ENCODE results near the gene SAMD8. TPM values are rescaled to one million over a fixed set of nuclear protein-coding genes. Genes with fewer than 3 reads are reported as not detected.

SAMD8 gene
- total RNA-seq = 10 to 100 TPM; 20.5 to 20.9 TPM

DNA sequence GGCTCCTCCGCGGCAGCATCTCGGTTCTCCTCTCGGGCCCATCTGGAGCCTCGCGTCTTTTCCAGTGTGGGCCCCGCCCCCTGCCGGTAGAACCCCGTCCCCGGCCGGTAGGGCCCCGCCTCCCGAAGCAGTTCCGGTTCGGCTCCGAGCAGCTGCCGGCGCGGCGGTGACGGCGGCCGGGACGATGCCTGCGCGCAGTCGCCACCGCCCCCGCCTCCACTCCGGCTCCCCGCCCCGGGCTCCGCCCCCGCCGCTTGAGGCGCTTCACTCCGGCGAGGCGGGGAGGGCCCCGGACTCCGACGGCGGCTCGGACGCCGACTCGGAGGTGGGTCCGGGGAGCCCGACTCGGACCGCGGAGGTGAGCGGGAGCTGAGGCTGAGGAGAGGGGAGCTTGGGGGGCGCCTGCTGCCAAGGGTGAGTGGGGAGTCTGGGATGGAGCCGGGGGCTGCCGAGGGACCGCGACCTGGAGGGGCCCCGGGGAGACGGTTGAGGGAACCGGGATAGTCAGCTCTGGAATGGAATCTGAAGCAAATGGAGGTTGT lies at the start of gene SAMD8:
TSS of gene SAMD8 (plus strand) at position 292 of the 542 bp plus-strand sequence. CDS start 38,873 bp downstream, outside the sequence.
- ChIA-PET CTCF (interaction anchor here (1.5 to 1.7 kb wide), 3 partner anchors 13 to 124 kb away, joined by 4 to 12 read pairs (median 4); partner anchors contain the start of gene COMTD1), POLR2A (interaction anchor here (0.6 to 2.0 kb wide), 4 partner anchors 8 to 99 kb away, joined by 3 to 6 read pairs (median 4); partner anchors contain the start of gene VDAC2)
- peak within 1 kb of the TSS; percentile 99 for H3K4me3 Mint-ChIP-seq
- H3K27ac Mint-ChIP-seq = peak within 1 kb of the TSS; percentile 99
- H3K4me1 Mint-ChIP-seq = peaks cover 51% of the 10 kb centered on the region
- DNase-seq (peak; percentile 99), ATAC-seq (peak; percentile 90)
- peaks cover 8% of the 10 kb centered on the region for H3K36me3 Mint-ChIP-seq (ENCODE audit: low read depth)
- no peaks in the 10 kb centered on the region for H3K9me3 Mint-ChIP-seq (ENCODE audit: low read depth)
- no peaks in the 10 kb centered on the region for H3K27me3 Mint-ChIP-seq
- intact Hi-C loops (cut with DNase I, micrococcal nuclease) = loop anchor here (1.0 to 10.0 kb wide), 13 partner anchors 69 to 1327 kb away; partner anchors contain the start of genes AP3M1 (in 2 of the 2), KAT6B (in 2 of the 2), VDAC2 (in 2 of the 2) and ADK (in 1 of the 2)

DNA sequence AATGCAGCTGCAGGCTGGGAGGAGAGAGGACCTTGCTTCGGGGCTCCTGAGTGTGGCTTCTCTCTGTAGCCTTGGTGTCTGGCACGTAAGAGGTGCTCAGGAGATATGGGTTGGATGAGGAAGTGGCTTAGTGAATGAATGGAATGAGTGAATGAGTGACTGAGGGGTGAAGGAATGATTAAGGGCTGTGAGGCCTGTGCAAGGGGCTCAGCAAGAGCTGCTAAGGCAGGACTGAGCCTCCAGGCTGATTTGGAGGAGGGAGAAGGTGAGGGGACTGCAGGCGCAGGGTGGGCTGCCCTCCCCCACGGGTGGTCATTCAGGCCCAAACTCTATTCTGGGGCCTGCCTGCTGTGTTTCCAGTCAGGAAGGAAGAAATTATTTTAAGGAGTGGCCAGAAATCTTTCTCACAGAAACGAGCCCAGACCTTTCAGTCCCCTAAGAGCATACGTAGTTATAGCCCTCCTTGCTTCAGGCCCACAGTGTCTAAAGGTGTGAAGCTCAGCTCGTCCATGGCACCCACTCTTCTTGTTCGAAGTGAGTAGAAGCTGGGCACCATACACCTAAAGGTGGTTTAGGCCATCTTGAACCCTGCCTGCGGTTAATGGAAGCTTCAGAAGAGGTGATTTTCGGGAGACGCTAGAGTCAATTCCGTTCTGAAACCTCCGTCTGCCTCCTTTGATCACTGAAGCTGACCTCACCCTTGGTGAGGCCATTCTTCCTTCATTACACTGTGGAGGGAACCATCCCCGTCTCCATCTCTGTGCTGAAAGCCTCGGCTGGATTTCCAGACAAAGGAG lies 49.5 kb upstream of the SAMD8 start:
- Mint-ChIP-seq H3K4me1 (no peaks in the 10 kb centered on the region), H3K27ac (peak overlapping the region; percentile 16), H3K36me3 (ENCODE audit: low read depth) (no peaks in the 10 kb centered on the region), H3K9me3 (ENCODE audit: low read depth) (no peaks in the 10 kb centered on the region), H3K4me3 (no peak overlapping the region), H3K27me3 (no peaks in the 10 kb centered on the region)
- DNase-seq = no peak
- ATAC-seq = no peak
- ChIA-PET CTCF (interaction anchor here (0.6 to 1.4 kb wide), 5 partner anchors 12 to 473 kb away, joined by 3 to 4 read pairs (median 3); a partner anchor contains a TSS), POLR2A (no interaction called here)
- intact Hi-C loops (cut with DNase I, micrococcal nuclease) = no loop called here

DNA sequence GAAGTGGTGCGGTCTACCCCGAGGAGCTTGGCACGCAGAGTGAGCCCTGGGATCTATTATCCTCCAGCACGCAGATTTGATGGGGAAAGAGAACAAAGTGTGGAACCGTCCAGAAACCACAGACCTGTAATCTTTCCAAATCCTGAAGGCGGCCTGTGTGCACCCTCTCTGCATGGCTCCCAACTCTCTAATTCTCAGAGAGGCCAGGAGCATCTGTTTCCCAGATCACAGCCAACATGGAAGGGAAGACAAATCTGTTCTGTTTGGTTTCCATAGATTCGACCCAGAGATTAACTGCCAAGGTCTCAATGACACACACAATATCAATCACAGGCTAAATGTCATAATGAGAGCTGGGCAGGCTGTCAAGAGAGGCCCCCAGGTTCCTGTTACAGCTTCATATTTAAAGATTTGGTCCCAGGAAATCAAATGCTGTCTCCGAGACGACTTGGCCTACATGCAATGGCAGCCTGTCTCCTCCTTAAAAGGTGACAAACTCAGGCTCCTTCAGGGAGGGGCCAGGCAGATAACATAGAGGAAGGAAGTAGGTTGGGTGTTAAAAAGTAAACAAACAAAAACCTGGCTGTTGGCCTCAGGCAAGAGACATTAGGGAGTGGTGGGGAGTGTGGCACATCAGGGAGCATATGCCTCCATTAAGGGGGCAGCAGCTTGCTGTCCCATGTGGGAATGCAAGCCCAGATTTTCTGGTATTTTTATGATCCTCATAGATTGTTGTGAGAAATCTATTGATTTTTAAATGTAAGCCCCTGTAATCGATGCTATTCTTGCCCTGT lies 48.8 kb upstream of the SAMD8 start:
- ATAC-seq = no peak
- ChIA-PET POLR2A (no interaction called here), CTCF (interaction anchor here (0.7 to 1.4 kb wide), 3 partner anchors 13 to 819 kb away, joined by 3 to 4 read pairs (median 4); a partner anchor contains a TSS)
- no peak for DNase-seq
- H3K4me3 Mint-ChIP-seq = no peak overlapping the region
- intact Hi-C loops (cut with DNase I, micrococcal nuclease) = no loop called here
- H3K36me3 Mint-ChIP-seq (ENCODE audit: low read depth) = no peaks in the 10 kb centered on the region
- no peak overlapping the region for H3K27ac Mint-ChIP-seq
- no peaks in the 10 kb centered on the region for H3K4me1 Mint-ChIP-seq
- H3K27me3 Mint-ChIP-seq = no peaks in the 10 kb centered on the region
- no peaks in the 10 kb centered on the region for H3K9me3 Mint-ChIP-seq (ENCODE audit: low read depth)

DNA sequence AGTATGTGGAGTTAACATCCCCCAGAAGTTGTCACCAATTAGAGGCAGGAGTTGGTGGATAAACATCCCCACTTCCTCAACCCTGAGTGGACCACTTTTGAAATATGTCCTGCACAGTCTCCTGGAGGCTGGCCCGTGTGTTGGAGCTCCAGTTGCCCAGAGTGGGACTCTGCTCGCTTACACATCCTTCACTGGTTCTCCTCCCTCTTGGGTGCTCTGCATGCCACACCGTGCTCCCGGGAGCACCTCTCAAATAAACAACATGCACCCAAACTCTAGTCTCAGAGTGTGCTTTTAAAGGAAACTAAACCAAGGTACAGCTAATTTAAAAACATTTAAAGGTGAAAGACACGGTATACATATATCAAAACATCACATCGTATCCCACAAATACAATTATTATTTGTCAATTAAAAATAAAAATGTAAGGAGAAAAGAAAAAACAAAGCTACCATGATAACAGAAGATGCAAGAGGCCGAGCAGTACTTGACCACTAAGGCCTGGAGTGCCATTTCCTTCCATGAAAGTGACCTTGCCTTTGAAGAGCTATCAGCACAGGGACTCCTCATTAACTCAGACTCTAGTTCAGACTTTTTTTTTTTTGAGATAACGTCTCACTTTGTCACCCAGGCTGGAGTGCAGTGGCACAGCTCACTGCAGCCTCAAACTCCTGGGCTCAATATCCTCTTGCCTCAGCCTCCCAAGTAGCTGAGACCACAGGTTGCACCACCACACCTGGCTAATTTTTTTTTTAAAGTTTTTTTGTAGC lies 47.8 kb upstream of the SAMD8 start:
- POLR2A ChIA-PET = no interaction called here
- CTCF ChIA-PET = interaction anchor here (1.0 kb wide), 1 partner anchor 820 kb away, joined by 4 read pairs; no protein-coding TSS in a partner anchor
- no peaks in the 10 kb centered on the region for H3K4me1 Mint-ChIP-seq
- no peak for ATAC-seq
- no peaks in the 10 kb centered on the region for H3K27me3 Mint-ChIP-seq
- no peak overlapping the region for H3K27ac Mint-ChIP-seq
- intact Hi-C loops (cut with DNase I, micrococcal nuclease) = no loop called here
- H3K36me3 Mint-ChIP-seq (ENCODE audit: low read depth) = no peaks in the 10 kb centered on the region
- no peak overlapping the region for H3K4me3 Mint-ChIP-seq
- no peaks in the 10 kb centered on the region for H3K9me3 Mint-ChIP-seq (ENCODE audit: low read depth)
- no peak for DNase-seq

DNA sequence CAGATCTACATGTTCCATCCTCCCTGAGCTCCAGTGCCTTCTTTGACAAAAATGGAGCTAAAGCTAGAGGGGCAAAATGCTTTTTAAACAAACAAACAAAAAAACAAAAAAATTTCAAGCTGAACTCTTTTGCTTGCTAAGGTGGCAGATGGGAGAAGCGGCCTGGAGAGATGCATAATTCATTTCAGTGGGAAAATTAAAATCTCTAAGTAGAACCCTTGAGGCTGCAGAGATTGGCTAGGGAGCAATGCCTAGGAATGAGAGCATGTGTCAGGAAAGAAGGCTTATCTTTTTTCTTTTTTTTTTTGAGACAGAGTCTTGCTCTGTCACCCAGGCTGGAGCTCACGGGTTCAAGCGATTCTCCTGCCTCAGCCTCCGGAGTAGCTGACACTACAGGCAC lies 46.4 kb upstream of the SAMD8 start:
- ChIA-PET POLR2A (no interaction called here), CTCF (no interaction called here)
- H3K9me3 Mint-ChIP-seq (ENCODE audit: low read depth) = no peaks in the 10 kb centered on the region
- intact Hi-C loops (cut with DNase I, micrococcal nuclease) = no loop called here
- H3K4me3 Mint-ChIP-seq = no peak overlapping the region
- no peaks in the 10 kb centered on the region for H3K27me3 Mint-ChIP-seq
- no peak for DNase-seq
- H3K36me3 Mint-ChIP-seq (ENCODE audit: low read depth) = no peaks in the 10 kb centered on the region
- H3K4me1 Mint-ChIP-seq = no peaks in the 10 kb centered on the region
- H3K27ac Mint-ChIP-seq = no peak overlapping the region
- no peak for ATAC-seq

DNA sequence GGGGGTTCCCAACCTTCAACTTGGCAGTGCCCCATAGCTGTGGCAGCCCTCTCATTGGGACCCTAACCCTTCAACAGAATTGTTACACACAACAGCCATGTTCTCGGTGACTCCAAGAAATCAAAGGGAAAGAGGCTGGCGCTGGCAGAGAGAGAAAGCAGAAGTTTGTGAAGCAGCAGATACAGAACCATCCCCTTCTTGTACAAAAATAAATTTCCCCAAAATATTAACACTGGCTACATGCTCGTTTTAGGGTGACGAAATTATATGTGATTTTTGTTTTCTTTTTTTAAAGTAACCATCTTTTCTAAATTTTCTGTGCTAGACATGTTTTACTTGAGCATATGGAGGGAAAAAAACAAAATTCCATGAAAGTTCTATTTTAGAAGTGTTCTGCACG lies 45.2 kb upstream of the SAMD8 start:
- ChIA-PET CTCF (no interaction called here), POLR2A (no interaction called here)
- ATAC-seq = no peak
- no peak for DNase-seq
- intact Hi-C loops (cut with DNase I, micrococcal nuclease) = no loop called here
- Mint-ChIP-seq H3K27me3 (no peaks in the 10 kb centered on the region), H3K36me3 (ENCODE audit: low read depth) (no peaks in the 10 kb centered on the region), H3K4me1 (peaks cover 4% of the 10 kb centered on the region), H3K4me3 (no peak overlapping the region), H3K27ac (no peak overlapping the region), H3K9me3 (ENCODE audit: low read depth) (no peaks in the 10 kb centered on the region)

DNA sequence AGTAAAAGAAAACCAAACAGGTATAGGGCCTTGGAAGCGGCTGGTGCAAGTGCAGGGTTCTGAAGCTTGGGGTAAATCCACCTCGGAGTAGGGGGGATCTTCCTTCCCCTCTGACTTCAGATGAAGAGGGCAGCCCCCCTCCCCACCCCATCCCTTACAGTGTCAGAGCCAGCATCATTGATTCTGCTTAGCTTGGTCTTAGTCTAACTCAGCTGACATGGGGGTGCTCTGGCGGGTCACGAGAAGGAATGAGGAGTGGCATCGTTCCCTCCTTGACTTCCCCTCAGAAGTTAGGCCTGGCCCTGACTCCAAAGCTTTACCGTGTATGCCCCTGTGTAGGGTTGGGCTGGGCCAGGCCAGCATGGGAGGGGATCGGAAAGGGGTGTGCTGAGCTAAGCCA lies 44.2 kb upstream of the SAMD8 start:
- H3K27ac Mint-ChIP-seq = no peak overlapping the region
- ATAC-seq = no peak
- no peaks in the 10 kb centered on the region for H3K27me3 Mint-ChIP-seq
- CTCF ChIA-PET = interaction anchor here (0.6 kb wide), 1 partner anchor 48 kb away, joined by 3 read pairs; no protein-coding TSS in a partner anchor
- no peak for DNase-seq
- POLR2A ChIA-PET = no interaction called here
- no peak overlapping the region for H3K4me3 Mint-ChIP-seq
- no peaks in the 10 kb centered on the region for H3K9me3 Mint-ChIP-seq (ENCODE audit: low read depth)
- intact Hi-C loops (cut with DNase I, micrococcal nuclease) = no loop called here
- peaks cover 4% of the 10 kb centered on the region for H3K4me1 Mint-ChIP-seq
- H3K36me3 Mint-ChIP-seq (ENCODE audit: low read depth) = no peaks in the 10 kb centered on the region

DNA sequence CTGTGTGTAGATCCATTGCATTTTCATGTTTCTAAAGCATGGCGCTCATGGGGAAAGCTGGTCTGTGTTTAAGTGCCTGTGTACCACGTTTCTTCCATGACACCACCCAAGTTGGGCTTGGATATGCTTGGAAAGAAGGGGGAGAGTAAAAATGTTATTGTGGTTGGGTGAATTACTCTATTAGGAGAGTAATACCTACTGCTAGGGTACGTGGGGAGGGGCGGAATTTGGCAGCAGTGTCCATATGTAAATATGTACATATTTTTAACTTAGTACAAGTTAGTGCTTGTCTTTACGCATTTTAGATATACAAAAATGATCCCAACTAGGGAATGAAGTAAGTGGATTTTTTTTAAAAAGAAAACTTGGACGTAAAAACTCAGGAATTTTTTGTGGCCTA lies 42.9 kb upstream of the SAMD8 start:
- H3K4me1 Mint-ChIP-seq = peaks cover 4% of the 10 kb centered on the region
- ATAC-seq (no peak), DNase-seq (no peak)
- H3K27me3 Mint-ChIP-seq = no peaks in the 10 kb centered on the region
- no peak overlapping the region for H3K27ac Mint-ChIP-seq
- no peaks in the 10 kb centered on the region for H3K9me3 Mint-ChIP-seq (ENCODE audit: low read depth)
- POLR2A ChIA-PET = no interaction called here
- CTCF ChIA-PET = no interaction called here
- H3K36me3 Mint-ChIP-seq (ENCODE audit: low read depth) = no peaks in the 10 kb centered on the region
- H3K4me3 Mint-ChIP-seq = no peak overlapping the region
- intact Hi-C loops (cut with DNase I, micrococcal nuclease) = no loop called here

DNA sequence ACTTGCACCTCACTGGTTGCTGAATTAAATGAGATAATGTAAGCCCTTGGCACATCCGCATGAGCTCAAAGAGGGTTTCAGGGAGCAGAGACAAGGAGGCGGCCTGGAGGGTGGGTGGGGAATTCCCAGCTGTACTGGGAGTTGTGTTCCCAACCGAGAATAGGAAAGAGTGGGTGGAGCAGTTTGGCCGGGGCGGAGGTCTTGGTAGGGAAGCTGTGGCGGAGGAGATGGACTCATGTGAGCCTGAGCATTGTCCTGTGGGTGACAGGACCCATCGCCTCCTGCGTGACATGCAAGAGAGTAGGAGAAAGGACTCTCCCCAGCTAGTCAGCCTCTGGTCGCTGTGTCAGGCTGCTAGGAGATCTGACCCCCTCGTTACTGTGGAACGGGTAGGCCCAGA lies 41.0 kb upstream of the SAMD8 start:
- ATAC-seq (no peak), DNase-seq (no peak)
- intact Hi-C loops (cut with DNase I, micrococcal nuclease) = no loop called here
- no peak overlapping the region for H3K27ac Mint-ChIP-seq
- ChIA-PET POLR2A (interaction anchor here (0.6 kb wide), 1 partner anchor 765 kb away, joined by 3 read pairs; no protein-coding TSS in a partner anchor), CTCF (no interaction called here)
- no peaks in the 10 kb centered on the region for H3K36me3 Mint-ChIP-seq (ENCODE audit: low read depth)
- H3K4me3 Mint-ChIP-seq = no peak overlapping the region
- no peaks in the 10 kb centered on the region for H3K9me3 Mint-ChIP-seq (ENCODE audit: low read depth)
- H3K4me1 Mint-ChIP-seq = peaks cover 7% of the 10 kb centered on the region
- no peaks in the 10 kb centered on the region for H3K27me3 Mint-ChIP-seq

DNA sequence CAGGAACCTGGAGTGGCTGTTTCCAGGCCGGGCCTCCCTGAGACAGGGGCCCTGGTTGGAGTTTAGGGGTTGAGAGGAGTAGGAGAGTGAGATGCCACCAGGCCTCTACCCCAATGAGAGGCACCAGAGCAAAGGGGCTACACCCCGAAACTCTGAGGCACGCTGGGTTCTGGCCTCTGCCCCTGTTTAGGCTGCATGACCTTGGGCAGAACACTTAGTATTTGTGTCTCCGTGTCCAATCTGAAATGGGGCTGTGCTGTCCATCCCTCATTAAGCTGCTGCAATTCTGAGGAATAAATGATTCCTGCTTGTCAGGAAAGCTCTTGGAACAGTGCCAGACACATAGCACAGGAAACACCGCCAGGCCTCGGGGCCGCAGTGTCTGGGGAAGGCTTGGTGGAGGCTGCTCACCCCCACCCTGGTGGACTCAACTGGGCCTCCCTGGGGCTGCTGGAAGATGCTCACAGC lies 40.5 kb upstream of the SAMD8 start:
- Mint-ChIP-seq H3K9me3 (ENCODE audit: low read depth) (no peaks in the 10 kb centered on the region), H3K27me3 (no peaks in the 10 kb centered on the region), H3K4me1 (peaks cover 7% of the 10 kb centered on the region), H3K27ac (no peak overlapping the region), H3K36me3 (ENCODE audit: low read depth) (no peaks in the 10 kb centered on the region), H3K4me3 (no peak overlapping the region)
- ChIA-PET POLR2A (no interaction called here), CTCF (no interaction called here)
- ATAC-seq (no peak), DNase-seq (no peak)
- intact Hi-C loops (cut with DNase I, micrococcal nuclease) = no loop called here

DNA sequence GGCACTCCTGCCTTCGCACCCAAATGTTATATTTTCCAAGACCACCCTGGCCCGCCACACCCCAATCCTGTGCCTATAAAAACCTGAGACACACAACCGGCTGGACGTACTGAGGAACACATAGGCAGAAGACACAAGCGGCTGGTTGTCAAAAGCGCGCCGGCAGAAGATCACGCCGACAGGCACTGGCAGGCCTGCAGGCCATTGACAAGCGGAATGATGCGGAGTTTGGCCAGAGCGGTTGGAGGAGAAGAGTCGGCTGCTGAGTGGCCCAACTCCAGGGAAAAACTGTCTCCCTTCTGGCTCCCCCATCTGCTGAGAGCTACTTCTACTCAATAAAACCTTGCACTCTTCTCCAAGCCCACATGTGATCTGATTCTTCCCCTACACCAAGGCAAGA lies 39.7 kb upstream of the SAMD8 start:
- Mint-ChIP-seq H3K4me1 (peaks cover 7% of the 10 kb centered on the region), H3K27ac (no peak overlapping the region), H3K36me3 (ENCODE audit: low read depth) (no peaks in the 10 kb centered on the region), H3K27me3 (no peaks in the 10 kb centered on the region), H3K9me3 (ENCODE audit: low read depth) (no peaks in the 10 kb centered on the region), H3K4me3 (no peak overlapping the region)
- no peak for ATAC-seq
- intact Hi-C loops (cut with DNase I, micrococcal nuclease) = no loop called here
- ChIA-PET POLR2A (no interaction called here), CTCF (interaction anchor here (0.7 kb wide), 1 partner anchor 120 kb away, joined by 3 read pairs; no protein-coding TSS in a partner anchor)
- DNase-seq = no peak
